HL-60 (cell line): ENCODE results near the gene TBL3.

ENCODE experiments used
- DNase-seq, 2 experiments: peaks; one replicate each; pipeline ENCODE4 v3.0.0-alpha.2; 2010 to 2020; ENCODE audit warnings: low read depth in 1 of 2, low spot score in 1 of 2
- H3K27ac ChIP-seq: fragments of 250-450 bp; sonication (Bioruptor Pico); replicated peaks from 2 replicates; pipeline ENCODE4 v1.5.1; 2020; ENCODE audit warnings: mild to moderate bottlenecking, moderate library complexity
- H3K27me3 ChIP-seq: fragments of 250-450 bp; sonication (Bioruptor Pico); 2 replicates; pipeline ENCODE4 v1.5.1; 2021; ENCODE audit warnings: mild to moderate bottlenecking, moderate library complexity; ENCODE audit not compliant: insufficient read depth, poor library complexity, severe bottlenecking
- H3K4me3 ChIP-seq: replicated peaks from 2 replicates; pipeline ENCODE4 v1.5.1; 2011; ENCODE audit warnings: mild to moderate bottlenecking, control low read depth, low read length; ENCODE audit not compliant: insufficient read depth
- GABPA ChIP-seq: IDR thresholded peaks from 2 replicates; pipeline ENCODE4 v1.6.1; 2012; ENCODE audit warnings: low read depth
- POLR2AphosphoS5 ChIP-seq: IDR thresholded peaks from 2 replicates; pipeline ENCODE4 v1.6.1; 2012; ENCODE audit warnings: low read depth
- SPI1 ChIP-seq: IDR thresholded peaks from 2 replicates; pipeline ENCODE4 v1.6.1; 2012; ENCODE audit warnings: low read depth, mild to moderate bottlenecking, borderline replicate concordance
- TF ChIP-seq, protein P1 (sequence below): IDR thresholded peaks from one replicate; pipeline ENCODE4 v1.5.1; 2011; ENCODE audit warnings: low read length, control low read depth, inconsistent platforms; ENCODE audit not compliant: insufficient read depth
- TF ChIP-seq, protein P2 (sequence below): IDR thresholded peaks from 2 replicates; pipeline ENCODE4 v1.6.1; 2012; ENCODE audit warnings: low read depth; ENCODE audit not compliant: insufficient replicate concordance

The TBL3 gene

DNA sequence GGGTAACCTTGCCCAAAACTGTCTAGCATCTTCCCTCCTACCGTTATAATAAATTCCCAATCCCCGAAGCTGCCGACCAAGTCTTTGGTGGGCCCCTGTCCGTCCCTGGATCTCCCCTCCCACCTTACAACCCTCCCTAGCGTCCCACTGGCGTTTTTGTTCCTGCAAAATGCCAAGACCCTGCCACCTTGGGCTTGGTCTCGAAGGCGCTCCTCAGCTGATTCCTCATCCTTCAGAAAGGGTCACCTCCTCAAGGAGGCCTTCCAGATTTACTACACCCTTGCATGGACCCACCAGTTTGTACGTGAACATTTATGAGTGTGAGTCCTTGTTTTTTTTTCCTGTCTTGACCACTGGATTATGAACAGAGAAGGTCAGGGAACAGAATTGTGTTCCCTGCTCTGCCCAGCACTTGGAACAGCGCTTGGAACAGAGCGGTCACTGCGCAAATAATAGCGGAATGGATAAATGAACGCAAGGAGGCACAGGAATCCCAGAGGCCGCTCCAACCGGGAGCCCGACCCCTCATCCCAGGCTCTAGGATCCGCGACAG is 11.2 kb downstream of the TBL3 start:
- H3K4me3 ChIP-seq = no peak overlapping the region

DNA sequence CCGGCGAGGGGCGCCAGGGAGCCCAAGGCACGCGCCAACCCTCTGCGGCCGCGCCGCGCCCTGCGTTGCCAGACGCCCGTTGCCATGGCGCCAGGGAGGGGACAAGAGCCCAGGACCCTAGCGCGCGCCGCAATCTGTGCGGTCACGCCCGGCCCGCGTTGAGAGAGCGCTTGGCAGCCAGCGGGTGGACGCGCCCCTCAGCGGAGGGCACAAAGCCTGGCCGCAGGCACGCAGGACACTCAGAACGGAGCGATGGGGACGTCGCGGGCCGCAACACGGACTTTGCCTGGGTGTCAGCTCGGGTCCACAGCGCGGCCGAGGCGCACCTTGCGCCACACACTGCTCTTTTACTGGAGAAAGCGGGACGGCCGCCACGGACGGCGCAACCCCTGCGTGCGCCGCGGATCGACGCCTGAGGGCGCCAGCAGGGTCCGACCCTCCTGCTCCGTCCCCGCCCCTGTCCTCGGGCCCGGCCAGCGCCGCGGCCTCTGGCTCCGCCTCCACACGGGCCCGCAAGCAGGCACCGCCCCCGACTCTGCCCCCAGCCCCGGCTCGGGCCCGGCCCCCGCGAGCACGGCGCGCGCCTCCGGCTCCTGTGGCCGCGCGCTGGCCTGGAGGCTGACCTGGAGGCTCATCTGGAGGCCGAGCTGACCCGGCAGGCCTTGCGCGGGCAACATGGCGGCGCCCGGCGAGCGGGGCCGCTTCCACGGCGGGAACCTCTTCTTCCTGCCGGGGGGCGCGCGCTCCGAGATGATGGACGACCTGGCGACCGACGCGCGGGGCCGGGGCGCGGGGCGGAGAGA is 11.9 kb downstream of the TBL3 start, which contains the start of gene GFER:
GFER (plus strand) TSS at position 650 of the 803 bp plus-strand sequence; CDS start at position 676, 26 bp downstream.
- Histone ChIP-seq H3K27ac (peak within 1 kb of the TSS; percentile 40), H3K4me3 (peak within 1 kb of the TSS; percentile 88), H3K27me3 (peaks cover 30% of the 10 kb centered on the region)
- TF ChIP-seq, protein P1, sequence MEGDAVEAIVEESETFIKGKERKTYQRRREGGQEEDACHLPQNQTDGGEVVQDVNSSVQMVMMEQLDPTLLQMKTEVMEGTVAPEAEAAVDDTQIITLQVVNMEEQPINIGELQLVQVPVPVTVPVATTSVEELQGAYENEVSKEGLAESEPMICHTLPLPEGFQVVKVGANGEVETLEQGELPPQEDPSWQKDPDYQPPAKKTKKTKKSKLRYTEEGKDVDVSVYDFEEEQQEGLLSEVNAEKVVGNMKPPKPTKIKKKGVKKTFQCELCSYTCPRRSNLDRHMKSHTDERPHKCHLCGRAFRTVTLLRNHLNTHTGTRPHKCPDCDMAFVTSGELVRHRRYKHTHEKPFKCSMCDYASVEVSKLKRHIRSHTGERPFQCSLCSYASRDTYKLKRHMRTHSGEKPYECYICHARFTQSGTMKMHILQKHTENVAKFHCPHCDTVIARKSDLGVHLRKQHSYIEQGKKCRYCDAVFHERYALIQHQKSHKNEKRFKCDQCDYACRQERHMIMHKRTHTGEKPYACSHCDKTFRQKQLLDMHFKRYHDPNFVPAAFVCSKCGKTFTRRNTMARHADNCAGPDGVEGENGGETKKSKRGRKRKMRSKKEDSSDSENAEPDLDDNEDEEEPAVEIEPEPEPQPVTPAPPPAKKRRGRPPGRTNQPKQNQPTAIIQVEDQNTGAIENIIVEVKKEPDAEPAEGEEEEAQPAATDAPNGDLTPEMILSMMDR = peak; percentile 48
- TF ChIP-seq SPI1 (no peak), POLR2AphosphoS5 (peak; percentile 12; the same call in 1 of the 2 replicates)
- TF ChIP-seq, protein P2, sequence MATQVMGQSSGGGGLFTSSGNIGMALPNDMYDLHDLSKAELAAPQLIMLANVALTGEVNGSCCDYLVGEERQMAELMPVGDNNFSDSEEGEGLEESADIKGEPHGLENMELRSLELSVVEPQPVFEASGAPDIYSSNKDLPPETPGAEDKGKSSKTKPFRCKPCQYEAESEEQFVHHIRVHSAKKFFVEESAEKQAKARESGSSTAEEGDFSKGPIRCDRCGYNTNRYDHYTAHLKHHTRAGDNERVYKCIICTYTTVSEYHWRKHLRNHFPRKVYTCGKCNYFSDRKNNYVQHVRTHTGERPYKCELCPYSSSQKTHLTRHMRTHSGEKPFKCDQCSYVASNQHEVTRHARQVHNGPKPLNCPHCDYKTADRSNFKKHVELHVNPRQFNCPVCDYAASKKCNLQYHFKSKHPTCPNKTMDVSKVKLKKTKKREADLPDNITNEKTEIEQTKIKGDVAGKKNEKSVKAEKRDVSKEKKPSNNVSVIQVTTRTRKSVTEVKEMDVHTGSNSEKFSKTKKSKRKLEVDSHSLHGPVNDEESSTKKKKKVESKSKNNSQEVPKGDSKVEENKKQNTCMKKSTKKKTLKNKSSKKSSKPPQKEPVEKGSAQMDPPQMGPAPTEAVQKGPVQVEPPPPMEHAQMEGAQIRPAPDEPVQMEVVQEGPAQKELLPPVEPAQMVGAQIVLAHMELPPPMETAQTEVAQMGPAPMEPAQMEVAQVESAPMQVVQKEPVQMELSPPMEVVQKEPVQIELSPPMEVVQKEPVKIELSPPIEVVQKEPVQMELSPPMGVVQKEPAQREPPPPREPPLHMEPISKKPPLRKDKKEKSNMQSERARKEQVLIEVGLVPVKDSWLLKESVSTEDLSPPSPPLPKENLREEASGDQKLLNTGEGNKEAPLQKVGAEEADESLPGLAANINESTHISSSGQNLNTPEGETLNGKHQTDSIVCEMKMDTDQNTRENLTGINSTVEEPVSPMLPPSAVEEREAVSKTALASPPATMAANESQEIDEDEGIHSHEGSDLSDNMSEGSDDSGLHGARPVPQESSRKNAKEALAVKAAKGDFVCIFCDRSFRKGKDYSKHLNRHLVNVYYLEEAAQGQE = peak; percentile 25
- DNase-seq = peak in 1 of 2 experiments; percentile 77

More for the DNA sequence above, 11.2 kb downstream of the TBL3 start:
- H3K27me3 ChIP-seq = peaks cover 29% of the 10 kb centered on the region
- DNase-seq = no peak
- TF ChIP-seq, protein P2 = no peak
- no peak for TF ChIP-seq GABPA
- no peak for TF ChIP-seq POLR2AphosphoS5
- TF ChIP-seq, protein P1 = no peak
- no peak for TF ChIP-seq SPI1
- no peak overlapping the region for H3K27ac ChIP-seq

DNA sequence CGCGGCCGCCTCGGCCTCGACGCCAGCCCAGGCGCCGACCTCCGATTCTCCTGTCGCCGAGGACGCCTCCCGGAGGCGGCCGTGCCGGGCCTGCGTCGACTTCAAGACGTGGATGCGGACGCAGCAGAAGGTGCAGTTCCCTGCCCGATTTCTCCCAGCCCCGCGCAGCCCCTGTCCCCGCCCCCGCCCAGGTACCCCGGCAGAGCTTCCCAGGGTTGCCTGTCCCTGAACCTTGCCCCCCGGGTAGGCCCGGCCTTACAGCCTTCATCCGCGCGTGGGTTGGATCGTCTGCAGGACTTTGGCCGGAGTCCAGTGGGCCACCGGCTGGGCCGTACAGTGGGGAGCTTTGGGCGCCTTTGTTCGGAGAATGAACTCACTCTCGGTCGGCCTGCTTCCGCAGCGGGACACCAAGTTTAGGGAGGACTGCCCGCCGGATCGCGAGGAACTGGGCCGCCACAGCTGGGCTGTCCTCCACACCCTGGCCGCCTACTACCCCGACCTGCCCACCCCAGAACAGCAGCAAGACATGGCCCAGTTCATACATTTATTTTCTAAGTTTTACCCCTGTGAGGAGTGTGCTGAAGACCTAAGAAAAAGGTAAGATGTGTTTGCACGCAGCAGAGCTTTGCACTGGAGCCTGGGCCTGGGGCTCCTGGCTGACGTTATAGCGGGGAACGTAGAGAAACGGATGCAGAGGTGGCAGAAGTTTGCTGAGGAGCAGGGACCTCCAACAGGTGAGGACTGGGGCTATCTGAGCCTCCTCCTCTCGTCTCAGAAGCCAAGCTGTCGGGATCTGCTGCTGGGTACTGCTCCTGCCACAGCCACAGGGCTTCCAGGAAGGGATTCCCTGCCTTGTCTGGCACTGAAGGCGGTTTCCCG is 12.7 kb downstream of the TBL3 start:
- peak; percentile 12; the same call in 1 of the 2 replicates for TF ChIP-seq POLR2AphosphoS5
- TF ChIP-seq, protein P2 = no peak
- TF ChIP-seq, protein P1 = no peak
- TF ChIP-seq SPI1 = no peak
- TF ChIP-seq GABPA = no peak
- Histone ChIP-seq H3K27me3 (peaks cover 38% of the 10 kb centered on the region), H3K4me3 (peak overlapping the region; percentile 88), H3K27ac (peak overlapping the region; percentile 40)
- DNase-seq = no peak
